ENCODE measurements around the gene CACNA2D3. TPM values are rescaled to one million over a fixed set of nuclear protein-coding genes. Genes with fewer than 3 reads are reported as not detected.

CACNA2D3 gene
- total RNA-seq, 2 donors from 2014 or later: 0.42 to 0.98 TPM

GRCh38 chr3:55000953-55001352, 878.6 kb downstream of the CACNA2D3 start:
- Histone ChIP-seq H3K36me3 (no peaks in the 10 kb centered on the region), H3K27me3 (no peaks in the 10 kb centered on the region), H3K9me3 (no peaks in the 10 kb centered on the region), H3K27ac (no peak overlapping the region), H3K4me3 (no peak overlapping the region), H3K9ac (ENCODE audit: low read depth in 2 of 2, low read length in 2 of 2) (no peak overlapping the region), H3K4me1 (no peaks in the 10 kb centered on the region)
- intact Hi-C loops (cut with DNase I): no loop called here
- TF ChIP-seq CTCF (IDR thresholded peaks at IDR 0.05): no peak
- no peak for DNase-seq

- intact Hi-C loops (cut with DNase I): no loop called here
- TF ChIP-seq CTCF (IDR thresholded peaks at IDR 0.05): no peak
- Histone ChIP-seq H3K9ac (ENCODE audit: low read depth in 2 of 2, low read length in 2 of 2) (no peak overlapping the region), H3K9me3 (no peaks in the 10 kb centered on the region), H3K27me3 (no peaks in the 10 kb centered on the region), H3K4me1 (no peaks in the 10 kb centered on the region), H3K27ac (no peak overlapping the region), H3K36me3 (no peaks in the 10 kb centered on the region), H3K4me3 (no peak overlapping the region)
- DNase-seq: no peak
These were observed 880.1 kb downstream of the CACNA2D3 start for GRCh38 chr3:55002416-55002930.

GRCh38 chr3:55006244-55006676, 883.9 kb downstream of the CACNA2D3 start:
- Histone ChIP-seq H3K36me3 (no peaks in the 10 kb centered on the region), H3K27ac (no peak overlapping the region), H3K9ac (ENCODE audit: low read depth in 2 of 2, low read length in 2 of 2) (no peak overlapping the region), H3K27me3 (no peaks in the 10 kb centered on the region), H3K4me3 (no peak overlapping the region), H3K9me3 (no peaks in the 10 kb centered on the region), H3K4me1 (no peaks in the 10 kb centered on the region)
- DNase-seq: no peak
- TF ChIP-seq CTCF (IDR thresholded peaks at IDR 0.05): no peak
- intact Hi-C loops (cut with DNase I): no loop called here

- no peaks in the 10 kb centered on the region for H3K27me3 ChIP-seq
- intact Hi-C loops (cut with DNase I): no loop called here
- H3K4me3 ChIP-seq: no peak overlapping the region
These were observed 885.6 kb downstream of the CACNA2D3 start for GRCh38 chr3:55007971-55008370.

GRCh38 chr3:55009372-55009771, 887.0 kb downstream of the CACNA2D3 start:
- Histone ChIP-seq H3K36me3 (no peaks in the 10 kb centered on the region), H3K27me3 (no peaks in the 10 kb centered on the region), H3K4me3 (no peak overlapping the region), H3K27ac (no peak overlapping the region), H3K9me3 (no peaks in the 10 kb centered on the region), H3K4me1 (no peaks in the 10 kb centered on the region), H3K9ac (ENCODE audit: low read depth in 2 of 2, low read length in 2 of 2) (no peak overlapping the region)
- TF ChIP-seq CTCF (IDR thresholded peaks at IDR 0.05): no peak
- no peak for DNase-seq
- intact Hi-C loops (cut with DNase I): no loop called here

More at GRCh38 chr3:55007971-55008370, 885.6 kb downstream of the CACNA2D3 start:
- no peaks in the 10 kb centered on the region for H3K36me3 ChIP-seq
- no peaks in the 10 kb centered on the region for H3K9me3 ChIP-seq
- no peak overlapping the region for H3K9ac ChIP-seq (ENCODE audit: low read depth in 2 of 2, low read length in 2 of 2)
- TF ChIP-seq CTCF (IDR thresholded peaks at IDR 0.05): no peak
- no peaks in the 10 kb centered on the region for H3K4me1 ChIP-seq
- H3K27ac ChIP-seq: no peak overlapping the region
- no peak for DNase-seq

Measured in colonic mucosa (tissue), 4 donors.